Karpas-422 (cell line): ENCODE data around the gene CD68. TPM values are rescaled to one million over a fixed set of nuclear protein-coding genes. Genes with fewer than 3 reads are reported as not detected.

Experiments used
- DNase-seq: peaks from one replicate; pipeline ENCODE4 v3.0.0-alpha.2; 2015
- H2AFZ ChIP-seq: fragments of 200-600 bp; sonication (generic); 2 replicates; pipeline ENCODE4 v1.6.1; 2014; ENCODE audit warnings: antibody characterized with exemption, low read length, mixed read lengths
- H3K27ac ChIP-seq: fragments of 200-600 bp; sonication (generic); 2 replicates; pipeline ENCODE4 v1.5.1; 2014; ENCODE audit warnings: mild to moderate bottlenecking, low read length, moderate library complexity
- H3K27me3 ChIP-seq: fragments of 200-600 bp; sonication (generic); 2 replicates; pipeline ENCODE4 v1.6.1; 2014; ENCODE audit warnings: low read length, mixed read lengths
- H3K36me3 ChIP-seq: fragments of 200-600 bp; sonication (generic); 2 replicates; pipeline ENCODE4 v1.6.1; 2014; ENCODE audit warnings: low read length, mixed read lengths; ENCODE audit not compliant: insufficient read depth
- H3K4me1 ChIP-seq: fragments of 200-600 bp; sonication (generic); 2 replicates; pipeline ENCODE4 v1.6.1; 2014; ENCODE audit warnings: mild to moderate bottlenecking, low read length, mixed read lengths
- H3K4me2 ChIP-seq: fragments of 200-600 bp; sonication (generic); 2 replicates; pipeline ENCODE4 v1.6.1; 2014; ENCODE audit warnings: low read length, low read depth, mild to moderate bottlenecking; ENCODE audit not compliant: poor library complexity, severe bottlenecking
- H3K4me3 ChIP-seq: fragments of 200-600 bp; sonication (generic); 2 replicates; pipeline ENCODE4 v1.5.1; 2014; ENCODE audit warnings: mild to moderate bottlenecking, antibody characterized with exemption, low read length, mixed read lengths
- H3K79me2 ChIP-seq: fragments of 200-600 bp; sonication (generic); 2 replicates; pipeline ENCODE4 v1.6.1; 2014; ENCODE audit warnings: mild to moderate bottlenecking, low read length, mixed read lengths
- H3K9ac ChIP-seq: fragments of 200-600 bp; sonication (generic); 2 replicates; pipeline ENCODE4 v1.6.0; 2014; ENCODE audit warnings: low read length
- H3K9me2 ChIP-seq: fragments of 200-600 bp; sonication (generic), shearing (Covaris generic); replicated peaks from 2 replicates; pipeline ENCODE4 v1.6.0; 2014; ENCODE audit warnings: mild to moderate bottlenecking, low read length, moderate library complexity; ENCODE audit not compliant: insufficient read depth
- H3K9me3 ChIP-seq: fragments of 300-700, 200-600 bp; sonication (generic); 2 replicates; pipeline ENCODE4 v1.6.1; 2014; ENCODE audit warnings: low read length, mixed read lengths
- H4K20me1 ChIP-seq: fragments of 200-600 bp; sonication (generic); 2 replicates; pipeline ENCODE4 v1.6.1; 2014; ENCODE audit warnings: mild to moderate bottlenecking, antibody characterized with exemption, low read length, low read depth; ENCODE audit not compliant: insufficient read depth
- total RNA-seq: library from RNA; depleted of rRNA; stranded (reverse); fragments of >200 nt; shearing (Covaris generic); gene quantifications from 2 replicates; pipeline ENCODE4 v1.2.3, GENCODE V29; 2014; ENCODE audit warnings: low replicate concordance

Gene CD68
- total RNA-seq, 1 experiment from 2014 or later = 3.8 TPM

DNA sequence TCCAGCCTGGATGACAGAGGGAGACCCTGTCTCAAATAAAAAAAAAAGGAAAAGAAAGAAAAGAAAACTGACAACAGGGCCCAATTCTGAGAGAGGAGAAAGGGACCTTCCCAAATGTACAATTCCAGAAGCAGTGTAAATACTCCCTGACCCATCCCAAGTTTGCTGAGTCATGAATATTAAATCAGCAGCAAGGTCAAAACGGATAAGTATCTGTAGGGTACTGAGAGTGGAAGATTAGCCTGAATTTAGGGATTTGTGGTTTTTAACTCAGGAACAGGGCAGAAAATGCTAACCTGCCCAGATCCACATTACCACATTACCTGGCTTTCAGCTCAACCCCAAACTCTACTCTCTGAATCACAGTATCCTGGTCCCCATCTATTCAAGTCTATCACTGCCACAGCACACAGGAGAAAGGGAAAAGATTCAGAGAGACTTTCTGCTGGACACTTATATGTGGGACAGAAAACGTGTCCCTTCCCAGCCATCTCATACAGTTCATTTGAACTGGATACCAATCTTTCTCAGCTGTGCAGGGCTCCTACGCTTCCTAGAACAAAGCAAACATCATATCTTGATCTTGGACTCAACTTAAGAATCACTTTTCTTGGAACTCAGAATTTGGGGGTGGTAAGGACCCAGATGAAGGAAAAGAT lies 32.3 kb downstream of the CD68 start:
- Histone ChIP-seq H3K9me2 (no peaks in the 10 kb centered on the region), H3K4me2 (peak overlapping the region; percentile 98), H3K9me3 (no peaks in the 10 kb centered on the region), H3K27me3 (no peaks in the 10 kb centered on the region), H3K36me3 (peaks cover 11% of the 10 kb centered on the region; the same call in 1 of the 2 replicates), H3K4me3 (peak overlapping the region; percentile 3; the same call in 1 of the 2 replicates), H3K4me1 (peaks cover 28% of the 10 kb centered on the region), H3K27ac (no peak overlapping the region; the same call in 1 of the 2 replicates), H3K9ac (peak overlapping the region; percentile 8; the same call in 1 of the 2 replicates), H3K79me2 (peaks cover 59% of the 10 kb centered on the region), H4K20me1 (0 out of 2 replicates have a peak, but pooled peaks cover 10% of the 10 kb centered on the region), H2AFZ (no peak overlapping the region)
- DNase-seq = no peak

DNA sequence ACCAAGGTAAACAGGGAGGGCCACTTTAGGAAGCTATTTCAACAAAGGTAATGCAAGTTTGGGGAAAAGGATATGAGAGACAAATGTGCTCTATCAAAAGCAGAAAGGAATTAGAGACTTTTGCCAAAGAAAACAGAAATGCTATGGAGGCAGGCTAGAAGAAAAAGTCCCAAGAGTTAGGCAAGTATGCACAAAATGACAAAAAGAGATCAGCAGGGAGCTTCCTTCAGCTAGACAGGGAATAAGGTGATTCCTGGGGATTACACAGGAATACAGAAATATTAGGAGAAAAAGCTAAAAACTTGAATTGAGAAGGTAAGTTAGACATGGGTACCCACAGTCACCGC lies 32.8 kb downstream of the CD68 start:
- Histone ChIP-seq H3K79me2 (peaks cover 58% of the 10 kb centered on the region), H3K4me2 (peak overlapping the region; percentile 98), H3K4me3 (peak overlapping the region; percentile 3; the same call in 1 of the 2 replicates)

DNA sequence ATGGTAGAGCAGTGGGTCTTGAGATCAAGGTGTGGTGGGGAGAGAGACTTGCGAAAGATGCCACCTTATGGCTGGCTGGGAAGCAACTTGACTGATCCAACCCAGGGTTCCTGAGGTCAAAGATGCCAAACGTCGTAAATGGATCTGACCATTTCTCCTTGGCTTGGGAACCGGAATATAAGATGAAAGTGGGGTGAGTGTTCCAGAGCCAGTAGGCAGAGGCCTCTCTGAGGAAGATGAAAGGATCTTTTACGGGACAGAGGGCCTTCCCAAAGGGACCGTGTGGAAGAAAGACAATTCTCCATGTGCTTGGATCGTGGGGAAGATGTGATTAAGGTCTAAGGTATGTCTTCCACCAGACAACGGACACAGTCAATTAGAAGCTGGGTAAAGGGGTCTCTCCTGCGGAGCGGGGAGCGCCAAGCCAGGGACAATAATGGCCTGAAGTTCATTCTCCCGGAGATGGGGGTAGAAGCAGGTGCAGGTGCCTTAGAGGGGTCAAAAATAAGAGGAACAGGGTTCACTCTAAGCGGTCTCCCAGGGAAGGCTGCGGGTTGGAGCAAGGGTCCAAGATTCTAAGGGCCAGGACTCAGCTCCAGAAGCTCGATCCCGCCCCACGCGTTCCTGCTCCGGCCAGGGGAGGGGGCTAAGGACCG lies 34.5 kb downstream of the CD68 start:
- H3K4me3 ChIP-seq = peak overlapping the region; percentile 86
- H3K9ac ChIP-seq = peak overlapping the region; percentile 93
- H3K4me2 ChIP-seq = peak overlapping the region; percentile 98
- H3K4me1 ChIP-seq = peaks cover 28% of the 10 kb centered on the region
- H3K9me3 ChIP-seq = no peaks in the 10 kb centered on the region
- H3K27ac ChIP-seq = peak overlapping the region; percentile 49; the same call in 1 of the 2 replicates
- no peak overlapping the region for H2AFZ ChIP-seq
- H4K20me1 ChIP-seq = 0 out of 2 replicates have a peak, but pooled peaks cover 10% of the 10 kb centered on the region
- peak; percentile 48 for DNase-seq
- H3K36me3 ChIP-seq = peaks cover 11% of the 10 kb centered on the region; the same call in 1 of the 2 replicates
- H3K79me2 ChIP-seq = peaks cover 52% of the 10 kb centered on the region
- no peaks in the 10 kb centered on the region for H3K9me2 ChIP-seq
- no peaks in the 10 kb centered on the region for H3K27me3 ChIP-seq

More for the DNA sequence above, 32.8 kb downstream of the CD68 start:
- Histone ChIP-seq H3K9ac (peak overlapping the region; percentile 8; the same call in 1 of the 2 replicates), H3K36me3 (peaks cover 11% of the 10 kb centered on the region; the same call in 1 of the 2 replicates), H3K9me3 (no peaks in the 10 kb centered on the region), H3K4me1 (peaks cover 28% of the 10 kb centered on the region), H4K20me1 (0 out of 2 replicates have a peak, but pooled peaks cover 10% of the 10 kb centered on the region), H3K27ac (no peak overlapping the region), H3K27me3 (no peaks in the 10 kb centered on the region), H2AFZ (no peak overlapping the region), H3K9me2 (no peaks in the 10 kb centered on the region)
- no peak for DNase-seq

DNA sequence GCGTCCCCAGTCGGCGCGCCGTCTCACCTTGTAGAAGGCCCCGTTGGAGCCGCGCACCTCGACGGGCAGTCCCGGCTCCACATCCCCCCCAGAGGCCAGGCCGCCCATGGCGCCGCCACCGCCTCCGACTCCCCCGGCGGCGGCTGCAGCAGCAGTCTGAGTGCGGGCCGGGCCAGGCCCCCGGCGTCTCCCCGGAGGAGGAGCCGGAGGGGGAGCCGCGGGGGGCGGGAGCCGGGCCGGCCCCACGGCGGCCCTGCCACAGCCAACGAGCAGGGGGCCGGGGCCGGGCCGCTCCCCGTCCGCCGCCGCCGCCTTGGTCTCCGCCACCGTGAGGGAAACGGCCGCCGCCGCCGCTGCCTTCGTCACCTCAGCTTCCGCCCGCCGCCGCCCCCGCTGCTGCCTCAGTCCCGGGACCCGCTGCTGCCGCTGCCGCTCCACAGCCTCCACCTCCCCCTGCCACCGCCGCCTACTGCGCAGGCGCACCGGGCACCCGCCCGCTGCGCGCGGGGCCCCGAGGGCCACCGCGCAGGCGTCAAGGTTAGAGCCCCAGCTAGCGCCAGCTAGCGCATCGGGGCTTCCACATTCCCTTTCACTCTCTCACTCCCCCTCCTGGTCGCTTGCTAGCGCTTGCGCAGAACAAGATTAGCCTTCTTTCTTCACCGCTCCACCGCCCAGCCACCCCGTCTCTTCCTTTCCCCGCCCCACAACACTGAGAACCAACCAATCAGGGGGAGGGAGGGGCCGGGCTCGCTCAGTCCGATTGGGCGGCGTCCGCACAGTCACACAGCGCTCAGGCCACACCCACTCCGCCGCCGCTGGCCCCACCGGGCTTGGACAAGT lies 35.2 kb downstream of the CD68 start, which contains the start of gene FXR2:
Gene FXR2 (minus strand): TSS at position 473 of the 840 bp plus-strand sequence. CDS start 365 bp downstream, at position 108.
- no peaks in the 10 kb centered on the region for H3K27me3 ChIP-seq
- peak within 1 kb of the TSS; percentile 49; the same call in 1 of the 2 replicates for H3K27ac ChIP-seq
- peaks cover 11% of the 10 kb centered on the region; the same call in 1 of the 2 replicates for H3K36me3 ChIP-seq
- peaks cover 45% of the 10 kb centered on the region for H3K79me2 ChIP-seq
- H3K4me2 ChIP-seq = peak within 1 kb of the TSS; percentile 98
- peaks cover 28% of the 10 kb centered on the region for H3K4me1 ChIP-seq
- peak; percentile 100 for DNase-seq
- no peaks in the 10 kb centered on the region for H3K9me2 ChIP-seq
- H3K4me3 ChIP-seq = peak within 1 kb of the TSS; percentile 86
- H4K20me1 ChIP-seq = 0 out of 2 replicates have a peak, but pooled peaks cover 10% of the 10 kb centered on the region
- peak within 1 kb of the TSS; percentile 71; the same call in 1 of the 2 replicates for H2AFZ ChIP-seq
- no peaks in the 10 kb centered on the region for H3K9me3 ChIP-seq
- peak within 1 kb of the TSS; percentile 93 for H3K9ac ChIP-seq

- Histone ChIP-seq H3K4me3 (peak overlapping the region; percentile 61), H3K9ac (peak overlapping the region; percentile 64), H3K9me3 (no peaks in the 10 kb centered on the region), H3K9me2 (no peaks in the 10 kb centered on the region), H3K36me3 (peaks cover 11% of the 10 kb centered on the region; the same call in 1 of the 2 replicates), H3K79me2 (peaks cover 41% of the 10 kb centered on the region), H4K20me1 (0 out of 2 replicates have a peak, but pooled peaks cover 10% of the 10 kb centered on the region), H3K4me1 (peaks cover 28% of the 10 kb centered on the region), H2AFZ (peak overlapping the region; percentile 71; the same call in 1 of the 2 replicates), H3K27me3 (no peaks in the 10 kb centered on the region), H3K27ac (no peak overlapping the region), H3K4me2 (peak overlapping the region; percentile 62)
- no peak for DNase-seq
Measured at GRCh38 chr17:7615265-7615747, 35.9 kb downstream of the CD68 start.

GRCh38 chr17:7618608-7619007 lies 39.2 kb downstream of the CD68 start:
- Histone ChIP-seq H2AFZ (no peak overlapping the region), H3K9me2 (no peaks in the 10 kb centered on the region), H4K20me1 (0 out of 2 replicates have a peak, but pooled peaks cover 3% of the 10 kb centered on the region), H3K27ac (no peak overlapping the region), H3K4me3 (no peak overlapping the region), H3K4me1 (peaks cover 8% of the 10 kb centered on the region), H3K9ac (no peak overlapping the region), H3K79me2 (peaks cover 8% of the 10 kb centered on the region), H3K27me3 (no peaks in the 10 kb centered on the region), H3K4me2 (no peak overlapping the region), H3K9me3 (no peaks in the 10 kb centered on the region), H3K36me3 (no peaks in the 10 kb centered on the region)
- DNase-seq = no peak

DNA sequence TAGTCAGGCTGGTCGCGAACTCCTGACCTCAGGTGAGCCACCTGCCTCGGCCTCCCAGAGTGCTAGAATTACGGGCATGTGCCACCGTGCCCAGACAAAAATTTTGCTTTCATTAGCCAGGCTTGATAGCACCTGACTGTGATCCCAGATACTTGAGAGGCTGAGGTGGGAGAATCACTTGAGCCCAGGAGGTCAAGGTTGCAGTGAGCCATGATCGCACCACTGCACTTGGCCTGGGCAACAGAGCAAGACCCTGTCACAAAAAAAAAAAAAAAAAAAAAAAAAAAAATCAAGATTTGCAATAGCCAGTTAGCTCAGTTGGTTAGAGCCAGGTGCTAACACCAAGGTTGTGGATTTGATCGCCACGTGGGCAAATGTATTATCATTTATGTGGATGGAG lies 41.4 kb downstream of the CD68 start:
- Histone ChIP-seq H3K79me2 (no peaks in the 10 kb centered on the region), H3K27me3 (no peaks in the 10 kb centered on the region), H3K4me3 (no peak overlapping the region), H3K9me2 (no peaks in the 10 kb centered on the region), H3K9ac (no peak overlapping the region), H4K20me1 (no peaks in the 10 kb centered on the region), H3K36me3 (no peaks in the 10 kb centered on the region), H3K27ac (no peak overlapping the region), H3K4me2 (no peak overlapping the region), H3K9me3 (no peaks in the 10 kb centered on the region), H2AFZ (no peak overlapping the region), H3K4me1 (no peaks in the 10 kb centered on the region)
- DNase-seq = no peak
